DND-41 (cell line): Measurements from ENCODE around the gene CUL5.

Experiments
- EZH2 ChIP-seq: IDR thresholded peaks from 3 replicates; pipeline ENCODE4 v1.6.1; 2012; ENCODE audit warnings: borderline replicate concordance, low read depth, mild to moderate bottlenecking, moderate library complexity, low read length, inconsistent platforms; ENCODE audit not compliant: severe bottlenecking
- TF ChIP-seq, protein P1 (sequence below): IDR thresholded peaks from 2 replicates; pipeline ENCODE4 v1.5.1; 2012; ENCODE audit warnings: borderline replicate concordance, low read length, moderate library complexity, mild to moderate bottlenecking; ENCODE audit not compliant: poor library complexity, severe bottlenecking; ENCODE audit errors: extremely low read depth

DNA sequence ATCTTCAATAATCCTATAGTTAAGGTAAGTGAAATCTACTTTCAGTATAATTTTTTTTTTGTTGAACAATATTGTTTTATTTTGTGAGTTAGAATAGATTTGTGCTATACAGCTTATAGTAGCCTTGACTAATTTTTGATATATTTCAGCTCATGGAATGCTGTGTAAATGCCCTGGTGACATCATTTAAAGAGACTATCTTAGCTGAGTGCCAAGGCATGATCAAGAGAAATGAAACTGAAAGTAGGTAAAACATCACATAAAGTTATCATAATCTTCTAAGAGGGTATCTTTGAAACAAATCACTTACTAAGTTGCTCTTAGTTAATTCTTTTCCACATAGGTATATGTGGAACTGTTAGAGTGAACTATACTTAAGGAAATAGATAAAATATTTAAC, 61.2 kb downstream of the CUL5 start:
- TF ChIP-seq EZH2: no peak
- TF ChIP-seq, protein P1, sequence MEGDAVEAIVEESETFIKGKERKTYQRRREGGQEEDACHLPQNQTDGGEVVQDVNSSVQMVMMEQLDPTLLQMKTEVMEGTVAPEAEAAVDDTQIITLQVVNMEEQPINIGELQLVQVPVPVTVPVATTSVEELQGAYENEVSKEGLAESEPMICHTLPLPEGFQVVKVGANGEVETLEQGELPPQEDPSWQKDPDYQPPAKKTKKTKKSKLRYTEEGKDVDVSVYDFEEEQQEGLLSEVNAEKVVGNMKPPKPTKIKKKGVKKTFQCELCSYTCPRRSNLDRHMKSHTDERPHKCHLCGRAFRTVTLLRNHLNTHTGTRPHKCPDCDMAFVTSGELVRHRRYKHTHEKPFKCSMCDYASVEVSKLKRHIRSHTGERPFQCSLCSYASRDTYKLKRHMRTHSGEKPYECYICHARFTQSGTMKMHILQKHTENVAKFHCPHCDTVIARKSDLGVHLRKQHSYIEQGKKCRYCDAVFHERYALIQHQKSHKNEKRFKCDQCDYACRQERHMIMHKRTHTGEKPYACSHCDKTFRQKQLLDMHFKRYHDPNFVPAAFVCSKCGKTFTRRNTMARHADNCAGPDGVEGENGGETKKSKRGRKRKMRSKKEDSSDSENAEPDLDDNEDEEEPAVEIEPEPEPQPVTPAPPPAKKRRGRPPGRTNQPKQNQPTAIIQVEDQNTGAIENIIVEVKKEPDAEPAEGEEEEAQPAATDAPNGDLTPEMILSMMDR: no peak
